Cortex of kidney (tissue), 1 donor: ENCODE measurements around the gene GLP1R.

ENCODE experiments used
- DNase-seq: peaks from one replicate; lab custom pipeline; 2025; lab: John Stamatoyannopoulos, UW

GLP1R gene

GRCh38 chr6:39044181-39044580 is 4.4 kb upstream of the GLP1R start:
- no peak for DNase-seq

GRCh38 chr6:39047434-39048327 is 900 bp upstream of the GLP1R start:
- no peak for DNase-seq

- no peak for DNase-seq
These were observed 1.1 kb downstream of the GLP1R start for GRCh38 chr6:39049575-39050283.

- DNase-seq: no peak
These were observed 2.0 kb downstream of the GLP1R start for GRCh38 chr6:39050453-39051112.

- DNase-seq: no peak
These were observed 3.0 kb downstream of the GLP1R start for GRCh38 chr6:39051399-39052122.

GRCh38 chr6:39053016-39053624 is 4.5 kb downstream of the GLP1R start:
- DNase-seq: no peak

GRCh38 chr6:39053854-39054576 is 5.4 kb downstream of the GLP1R start:
- DNase-seq: no peak

- no peak for DNase-seq
These were observed 6.1 kb downstream of the GLP1R start for GRCh38 chr6:39054577-39055142.

- DNase-seq: no peak
These were observed 7.1 kb downstream of the GLP1R start for GRCh38 chr6:39055661-39056060.

GRCh38 chr6:39056191-39056590 is 7.6 kb downstream of the GLP1R start:
- no peak for DNase-seq

GRCh38 chr6:39056681-39057080 is 8.1 kb downstream of the GLP1R start:
- no peak for DNase-seq

GRCh38 chr6:39057251-39058155 is 8.9 kb downstream of the GLP1R start:
- DNase-seq: no peak

GRCh38 chr6:39058471-39059147 is 10.0 kb downstream of the GLP1R start:
- DNase-seq: no peak

GRCh38 chr6:39059496-39060310 is 11.1 kb downstream of the GLP1R start:
- no peak for DNase-seq

- no peak for DNase-seq
These were observed 12.0 kb downstream of the GLP1R start for GRCh38 chr6:39060467-39061160.

GRCh38 chr6:39061182-39061581 is 12.6 kb downstream of the GLP1R start:
- no peak for DNase-seq

- no peak for DNase-seq
These were observed 13.0 kb downstream of the GLP1R start for GRCh38 chr6:39061588-39061987.
